GM21390 (cell line): ENCODE results near the gene TJP3.
"Not testable (repeated sequence)": the region's sequence is repeated elsewhere in the genome, so short reads cannot be mapped to it uniquely, and the experiment has no call there.

Source experiments
- ATAC-seq: cut with Tn5 transposase; IDR thresholded peaks from one replicate; pipeline ENCODE4 v1.9.1; 2021; ENCODE audit not compliant: unreplicated experiment

TJP3 gene

GRCh38 chr19:3765757-3766156 is 57.6 kb downstream of the TJP3 start:
- ATAC-seq: not testable (repeated sequence)

- no peak for ATAC-seq
Observed at GRCh38 chr19:3766520-3766919, 58.3 kb downstream of the TJP3 start.

- no peak for ATAC-seq
Observed at GRCh38 chr19:3767050-3767449, 58.9 kb downstream of the TJP3 start.

GRCh38 chr19:3768015-3768747 is 60.0 kb downstream of the TJP3 start:
- no peak for ATAC-seq

GRCh38 chr19:3768748-3769099 is 60.5 kb downstream of the TJP3 start:
- no peak for ATAC-seq

- no peak for ATAC-seq
Observed at GRCh38 chr19:3769494-3769893, 61.3 kb downstream of the TJP3 start.

- ATAC-seq: no peak
Observed at GRCh38 chr19:3770136-3770999, 62.2 kb downstream of the TJP3 start.

GRCh38 chr19:3771000-3771905 is 63.1 kb downstream of the TJP3 start:
- ATAC-seq: no peak

GRCh38 chr19:3771906-3772455 is 63.8 kb downstream of the TJP3 start, which contains the start of gene RAX2:
RAX2 (minus strand) TSS chr19:3772228; CDS start chr19:3771742, 486 bp downstream.
- no peak for ATAC-seq

GRCh38 chr19:3773814-3774515 is 65.8 kb downstream of the TJP3 start:
- no peak for ATAC-seq

- no peak for ATAC-seq
Observed at GRCh38 chr19:3774621-3775373, 66.6 kb downstream of the TJP3 start.

GRCh38 chr19:3775374-3775711 is 67.2 kb downstream of the TJP3 start:
- ATAC-seq: no peak

GRCh38 chr19:3775831-3776230 is 67.6 kb downstream of the TJP3 start:
- no peak for ATAC-seq

- ATAC-seq: no peak
Observed at GRCh38 chr19:3776479-3777040, 68.4 kb downstream of the TJP3 start.

- ATAC-seq: no peak
Observed at GRCh38 chr19:3778104-3778867, 70.1 kb downstream of the TJP3 start.

- no peak for ATAC-seq
Observed at GRCh38 chr19:3778899-3779723, 70.9 kb downstream of the TJP3 start.

- ATAC-seq: no peak
Observed at GRCh38 chr19:3780786-3781304, 72.7 kb downstream of the TJP3 start.

- ATAC-seq: no peak
Observed at GRCh38 chr19:3781603-3782002, 73.4 kb downstream of the TJP3 start.
